Stomach (tissue), 4 donors: ENCODE data around the gene IGSF21.

Experiments used
- POLR2A ChIP-seq, 4 donors: fragments of 450-650 bp; IDR thresholded peaks; one replicate each; pipeline ENCODE4 v1.6.1; 2016; ENCODE audit warnings: antibody characterized with exemption in 4 of 4, control low read depth in 2 of 4, mild to moderate bottlenecking in 1 of 4, moderate library complexity in 1 of 4
- POLR2AphosphoS5 ChIP-seq, 3 donors: sonication (generic); formaldehyde crosslinking; IDR thresholded peaks; one replicate each; pipeline ENCODE4 v1.6.1; 2016; ENCODE audit warnings: antibody characterized with exemption in 3 of 3
- TF ChIP-seq, protein P1 (sequence below), 7 experiments: fragments of 450-650 bp in 4 of 7; fragments of 200-600 bp in 3 of 7; sonication (generic) in 3 of 7; IDR thresholded peaks; one replicate each; pipeline ENCODE4 v1.5.1; 2016 to 2019; ENCODE audit warnings: antibody characterized with exemption in 7 of 7, control low read depth in 2 of 7, mild to moderate bottlenecking in 1 of 7

DNA sequence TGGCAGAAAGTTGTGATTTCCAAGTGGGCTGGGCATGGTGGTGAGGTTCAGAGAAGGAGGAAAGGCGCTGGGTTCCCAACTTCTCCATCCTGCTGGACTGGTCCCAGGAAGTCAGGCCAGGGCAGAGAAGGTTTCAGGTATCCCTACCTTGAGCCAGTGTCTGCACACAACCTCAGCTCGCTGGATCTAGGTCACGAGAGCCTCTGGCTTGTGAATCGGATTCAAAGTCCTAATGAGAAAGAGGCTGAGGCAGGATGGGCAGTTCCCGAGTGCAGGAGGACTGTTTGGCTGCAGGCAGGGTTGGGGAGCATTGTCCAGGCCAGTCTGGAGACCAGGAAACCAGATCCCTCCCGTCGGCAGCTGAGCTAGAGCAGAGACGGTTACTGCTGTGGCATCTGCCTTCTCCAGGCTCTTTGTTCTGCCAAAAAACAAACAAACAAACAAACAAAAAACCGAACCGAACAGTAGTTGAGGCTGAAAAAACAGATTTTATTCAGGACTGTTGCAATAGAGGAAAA, 19.5 kb upstream of the IGSF21 start:
- TF ChIP-seq POLR2AphosphoS5 (IDR thresholded peaks at IDR 0.05) (no peak), POLR2A (IDR thresholded peaks at IDR 0.05) (no peak)
- TF ChIP-seq, protein P1, sequence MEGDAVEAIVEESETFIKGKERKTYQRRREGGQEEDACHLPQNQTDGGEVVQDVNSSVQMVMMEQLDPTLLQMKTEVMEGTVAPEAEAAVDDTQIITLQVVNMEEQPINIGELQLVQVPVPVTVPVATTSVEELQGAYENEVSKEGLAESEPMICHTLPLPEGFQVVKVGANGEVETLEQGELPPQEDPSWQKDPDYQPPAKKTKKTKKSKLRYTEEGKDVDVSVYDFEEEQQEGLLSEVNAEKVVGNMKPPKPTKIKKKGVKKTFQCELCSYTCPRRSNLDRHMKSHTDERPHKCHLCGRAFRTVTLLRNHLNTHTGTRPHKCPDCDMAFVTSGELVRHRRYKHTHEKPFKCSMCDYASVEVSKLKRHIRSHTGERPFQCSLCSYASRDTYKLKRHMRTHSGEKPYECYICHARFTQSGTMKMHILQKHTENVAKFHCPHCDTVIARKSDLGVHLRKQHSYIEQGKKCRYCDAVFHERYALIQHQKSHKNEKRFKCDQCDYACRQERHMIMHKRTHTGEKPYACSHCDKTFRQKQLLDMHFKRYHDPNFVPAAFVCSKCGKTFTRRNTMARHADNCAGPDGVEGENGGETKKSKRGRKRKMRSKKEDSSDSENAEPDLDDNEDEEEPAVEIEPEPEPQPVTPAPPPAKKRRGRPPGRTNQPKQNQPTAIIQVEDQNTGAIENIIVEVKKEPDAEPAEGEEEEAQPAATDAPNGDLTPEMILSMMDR (IDR thresholded peaks at IDR 0.05) = no peak
